ENCODE data around the gene POLA2. TPM values are rescaled to one million over a fixed set of nuclear protein-coding genes. Genes with fewer than 3 reads are reported as not detected.

POLA2 gene
- total RNA-seq, 1 experiment from 2014 or later, result 37.7 TPM

- Histone ChIP-seq H3K23ac (ENCODE audit: insufficient read length, low read depth, low read length) (no peak overlapping the region), H3K9ac (ENCODE audit: extremely low read depth, insufficient read length, low read length) (no peak overlapping the region), H2AFZ (ENCODE audit: low read length) (no peak overlapping the region), H3K79me2 (ENCODE audit: insufficient read depth, low read length) (peaks cover 7% of the 10 kb centered on the region; the same call in 1 of the 2 replicates), H3K79me1 (ENCODE audit: insufficient read depth, low read depth, low read length, poor library complexity, severe bottlenecking) (no peaks in the 10 kb centered on the region), H4K91ac (ENCODE audit: insufficient read length, low read depth, low read length) (no peak overlapping the region), H4K8ac (replicated peaks; ENCODE audit: insufficient read length, low read depth, low read length) (no peak overlapping the region), H3K56ac (ENCODE audit: insufficient read length, low read depth, low read length) (no peak overlapping the region), H3T11ph (ENCODE audit: low read length) (no peak overlapping the region), H3K27me3 (ENCODE audit: insufficient read depth, low read length) (no peaks in the 10 kb centered on the region), H2BK5ac (ENCODE audit: insufficient read length, low read length) (no peak overlapping the region), H3K9me3 (ENCODE audit: control insufficient read depth, low read depth, low read length) (no peaks in the 10 kb centered on the region), H3K27ac (ENCODE audit: insufficient read length, low read depth, low read length) (no peak overlapping the region), H2BK12ac (ENCODE audit: insufficient read length, low read depth, low read length) (no peak overlapping the region), H3K4ac (ENCODE audit: low read depth, low read length) (no peak overlapping the region), H2BK20ac (ENCODE audit: low read depth, low read length, poor library complexity, severe bottlenecking) (no peak overlapping the region), H3K4me2 (ENCODE audit: insufficient read depth, insufficient read length, low read length) (no peak overlapping the region), H3K18ac (ENCODE audit: insufficient read length, low read depth, low read length) (no peak overlapping the region), H4K20me1 (ENCODE audit: control insufficient read depth, insufficient read depth, insufficient read length) (no peaks in the 10 kb centered on the region), H3K14ac (ENCODE audit: insufficient read depth, low read length) (no peak overlapping the region), H4K5ac (ENCODE audit: insufficient read length, low read depth, low read length) (no peak overlapping the region), H3K23me2 (ENCODE audit: insufficient read length, low read depth, low read length, poor library complexity, severe bottlenecking) (peaks cover 13% of the 10 kb centered on the region), H2BK120ac (ENCODE audit: low read depth, low read length, poor library complexity, severe bottlenecking) (no peak overlapping the region), H3K4me1 (ENCODE audit: insufficient read depth, low read length) (0 out of 2 replicates have a peak, but pooled peaks cover 3% of the 10 kb centered on the region), H2AK5ac (ENCODE audit: insufficient read length, low read length) (no peak overlapping the region), H2BK15ac (ENCODE audit: low read depth, low read length) (no peak overlapping the region)
- TF ChIP-seq, protein P1, sequence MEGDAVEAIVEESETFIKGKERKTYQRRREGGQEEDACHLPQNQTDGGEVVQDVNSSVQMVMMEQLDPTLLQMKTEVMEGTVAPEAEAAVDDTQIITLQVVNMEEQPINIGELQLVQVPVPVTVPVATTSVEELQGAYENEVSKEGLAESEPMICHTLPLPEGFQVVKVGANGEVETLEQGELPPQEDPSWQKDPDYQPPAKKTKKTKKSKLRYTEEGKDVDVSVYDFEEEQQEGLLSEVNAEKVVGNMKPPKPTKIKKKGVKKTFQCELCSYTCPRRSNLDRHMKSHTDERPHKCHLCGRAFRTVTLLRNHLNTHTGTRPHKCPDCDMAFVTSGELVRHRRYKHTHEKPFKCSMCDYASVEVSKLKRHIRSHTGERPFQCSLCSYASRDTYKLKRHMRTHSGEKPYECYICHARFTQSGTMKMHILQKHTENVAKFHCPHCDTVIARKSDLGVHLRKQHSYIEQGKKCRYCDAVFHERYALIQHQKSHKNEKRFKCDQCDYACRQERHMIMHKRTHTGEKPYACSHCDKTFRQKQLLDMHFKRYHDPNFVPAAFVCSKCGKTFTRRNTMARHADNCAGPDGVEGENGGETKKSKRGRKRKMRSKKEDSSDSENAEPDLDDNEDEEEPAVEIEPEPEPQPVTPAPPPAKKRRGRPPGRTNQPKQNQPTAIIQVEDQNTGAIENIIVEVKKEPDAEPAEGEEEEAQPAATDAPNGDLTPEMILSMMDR (conservative IDR thresholded peaks at IDR 0.05), result no peak
- Mint-ChIP-seq H3K4me1 (peaks cover 12 to 16% of the 10 kb centered on the region in 2 experiments), H3K27me3 (ENCODE audit: low read depth) (peaks cover 3% of the 10 kb centered on the region; the same call in 1 of the 2 replicates), H3K27ac (no peak overlapping the region), H3K4me3 (no peak overlapping the region), H3K36me3 (ENCODE audit: insufficient read depth in 1 of 3, low read depth in 3 of 3) (peaks cover 0 to 8% (median 4%) of the 10 kb centered on the region in 3 experiments; a peak in 4 of 7 replicates), H3K9me3 (no peaks in the 10 kb centered on the region)
- no CpG with 5 or more reads among the region's 5 CpGs for WGBS (ENCODE audit: extremely low coverage, insufficient read length, low lambda C conversion rate)
- DNase-seq, result no peak
These were observed 2.8 kb upstream of the POLA2 start for GRCh38 chr11:65258988-65259387.

All from H9 (cell line).